GM13977 (cell line): Measurements from ENCODE around the gene VSTM2L.
A peak's percentile ranks its signal among the peaks of the same experiment; 100 is the strongest.

Experiments used
- DNase-seq: peaks from one replicate; pipeline ENCODE4 v3.0.0; 2012; ENCODE audit warnings: low spot score
- in situ Hi-C: fragments of 300-500 bp; cut with MboI; formaldehyde crosslinking; loops from one replicate; pipeline ENCODE4 v1.12.0; 2022; ENCODE audit warnings: low sequenced_read_pairs, low pct_unique_long_range_greater_than_20kb, mixed read lengths, inconsistent platforms; ENCODE audit not compliant: unreplicated experiment
- TF ChIP-seq, protein P1 (sequence below): IDR thresholded peaks from 2 replicates; pipeline ENCODE4 v1.5.1; 2012; ENCODE audit warnings: mild to moderate bottlenecking, control low read depth; ENCODE audit not compliant: insufficient read depth; ENCODE audit errors: extremely low read depth, missing control alignments

VSTM2L gene

DNA sequence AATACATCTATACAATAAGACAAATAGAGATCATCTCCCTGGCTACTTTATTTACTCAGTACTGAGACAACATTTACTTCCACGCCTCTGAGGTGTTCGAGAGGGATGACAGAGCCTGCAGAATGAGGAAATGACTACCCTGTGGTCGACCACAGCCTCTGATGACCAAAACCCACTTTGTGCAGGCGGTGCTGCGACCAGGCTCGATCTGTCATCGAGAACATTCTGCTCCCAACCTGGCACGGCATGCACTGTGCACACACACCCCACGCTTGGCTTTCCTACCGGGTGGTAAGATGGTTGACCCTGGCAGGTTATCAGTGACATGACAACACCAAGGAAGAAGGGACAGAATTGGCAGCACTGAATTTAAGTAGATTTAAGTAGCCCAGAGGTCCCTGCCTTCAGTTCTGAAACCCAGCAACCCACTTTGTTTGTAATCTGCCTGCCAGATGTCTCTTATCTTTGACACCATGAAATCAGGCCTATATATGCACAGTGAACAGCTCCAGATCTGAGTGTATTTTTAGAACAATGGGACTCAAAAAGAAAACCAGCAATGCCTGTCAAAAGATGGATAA, 87.7 kb downstream of the VSTM2L start:
- in situ Hi-C loops, result loop anchor here (10.0 kb wide), 1 partner anchor 426 kb away; no protein-coding TSS in a partner anchor
- DNase-seq, result peak; percentile 88
- TF ChIP-seq, protein P1, sequence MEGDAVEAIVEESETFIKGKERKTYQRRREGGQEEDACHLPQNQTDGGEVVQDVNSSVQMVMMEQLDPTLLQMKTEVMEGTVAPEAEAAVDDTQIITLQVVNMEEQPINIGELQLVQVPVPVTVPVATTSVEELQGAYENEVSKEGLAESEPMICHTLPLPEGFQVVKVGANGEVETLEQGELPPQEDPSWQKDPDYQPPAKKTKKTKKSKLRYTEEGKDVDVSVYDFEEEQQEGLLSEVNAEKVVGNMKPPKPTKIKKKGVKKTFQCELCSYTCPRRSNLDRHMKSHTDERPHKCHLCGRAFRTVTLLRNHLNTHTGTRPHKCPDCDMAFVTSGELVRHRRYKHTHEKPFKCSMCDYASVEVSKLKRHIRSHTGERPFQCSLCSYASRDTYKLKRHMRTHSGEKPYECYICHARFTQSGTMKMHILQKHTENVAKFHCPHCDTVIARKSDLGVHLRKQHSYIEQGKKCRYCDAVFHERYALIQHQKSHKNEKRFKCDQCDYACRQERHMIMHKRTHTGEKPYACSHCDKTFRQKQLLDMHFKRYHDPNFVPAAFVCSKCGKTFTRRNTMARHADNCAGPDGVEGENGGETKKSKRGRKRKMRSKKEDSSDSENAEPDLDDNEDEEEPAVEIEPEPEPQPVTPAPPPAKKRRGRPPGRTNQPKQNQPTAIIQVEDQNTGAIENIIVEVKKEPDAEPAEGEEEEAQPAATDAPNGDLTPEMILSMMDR, result no peak

DNA sequence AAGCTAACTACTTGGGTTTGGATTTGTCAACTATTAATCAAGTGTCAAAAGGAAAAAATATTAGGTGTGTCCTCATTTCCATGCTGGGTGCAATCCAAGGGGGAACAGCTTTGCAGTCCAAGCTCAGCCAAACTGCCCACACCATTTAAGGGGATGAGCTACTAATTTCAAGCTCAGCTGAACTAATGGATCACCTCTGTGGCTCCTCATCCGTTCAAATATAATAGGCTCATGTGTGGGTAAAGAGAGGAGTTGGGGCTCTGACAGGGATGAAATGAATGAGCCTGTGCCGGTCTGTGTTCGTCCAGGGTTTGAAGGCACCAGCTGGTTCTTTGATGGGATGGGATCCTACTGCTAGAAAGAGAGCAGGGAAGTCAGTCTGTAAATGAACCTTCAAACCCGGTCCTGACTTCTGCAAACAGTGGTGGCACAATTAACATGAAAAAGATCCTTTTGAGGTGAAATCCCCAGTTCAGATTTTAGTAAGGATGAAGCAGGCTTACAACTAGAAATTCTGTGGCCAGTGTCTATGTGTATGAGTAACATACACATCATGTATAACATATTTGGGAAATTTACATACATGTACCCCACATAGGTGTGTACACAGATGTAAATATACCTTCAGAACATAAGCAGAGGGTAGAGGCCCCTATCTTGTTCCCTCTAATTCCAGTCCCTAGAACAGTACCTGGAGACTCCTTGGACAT, 88.4 kb downstream of the VSTM2L start:
- in situ Hi-C loops, result loop anchor here (10.0 kb wide), 1 partner anchor 427 kb away; no protein-coding TSS in a partner anchor
- TF ChIP-seq, protein P1, result no peak
- DNase-seq, result no peak

DNA sequence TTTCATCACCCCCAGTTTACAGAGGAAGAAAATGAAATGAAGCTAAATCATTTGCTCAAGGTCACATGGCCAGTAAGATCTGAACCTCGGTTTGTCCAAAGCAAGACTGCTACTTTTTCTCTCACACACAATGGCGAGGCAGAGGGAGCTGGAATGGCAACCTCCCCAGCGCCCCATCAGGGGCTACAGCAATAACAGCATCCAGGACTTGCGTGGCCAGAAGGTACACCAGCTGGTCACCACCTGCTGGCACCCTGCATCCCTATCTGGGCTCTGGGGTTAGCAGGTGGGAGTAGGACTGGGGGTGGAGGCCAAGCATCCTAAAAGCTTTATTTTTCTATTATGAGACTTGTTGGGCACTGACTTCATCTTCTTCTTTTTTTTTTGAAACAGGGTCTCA, 89.0 kb downstream of the VSTM2L start:
- DNase-seq, result no peak
- in situ Hi-C loops, result loop anchor here (10.0 kb wide), 1 partner anchor 427 kb away; no protein-coding TSS in a partner anchor
- TF ChIP-seq, protein P1, result no peak

DNA sequence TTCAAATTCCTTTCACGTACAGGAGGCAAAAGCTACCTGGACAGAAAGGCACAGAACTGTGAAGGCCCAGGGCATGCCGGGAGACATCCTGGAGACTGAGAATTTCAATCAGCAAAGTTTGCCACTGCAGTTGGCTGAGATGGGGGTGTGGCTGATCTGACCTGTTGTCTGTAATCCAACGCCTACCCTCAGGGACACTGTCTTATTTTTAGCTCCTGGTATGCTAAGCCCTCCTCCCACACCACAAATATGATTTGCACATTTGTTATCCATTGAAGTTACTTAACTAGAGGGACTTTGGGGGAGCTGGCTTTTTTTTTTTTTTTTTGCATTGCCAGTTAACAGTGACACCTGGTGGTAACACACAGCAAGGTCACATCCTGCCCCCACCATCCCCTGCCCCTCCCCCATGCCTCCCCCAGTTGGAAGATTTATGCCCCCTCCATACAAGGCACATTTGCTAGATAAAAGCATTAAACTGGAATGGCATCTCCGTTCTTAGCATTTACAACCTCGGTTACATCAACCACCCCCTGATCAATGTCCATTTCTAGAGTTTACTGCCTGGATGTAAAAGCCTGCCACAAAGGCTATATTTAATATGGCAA, 90.0 kb downstream of the VSTM2L start:
- DNase-seq, result peak; percentile 63
- TF ChIP-seq, protein P1, result peak; percentile 44
- in situ Hi-C loops, result loop anchor here (10.0 kb wide), 1 partner anchor 428 kb away; no protein-coding TSS in a partner anchor

GRCh38 chr20:37994512-37994911, 91.6 kb downstream of the VSTM2L start:
- DNase-seq, result no peak
- in situ Hi-C loops, result loop anchor here (10.0 kb wide), 1 partner anchor 430 kb away; no protein-coding TSS in a partner anchor
- TF ChIP-seq, protein P1, result no peak
